ENCODE data around the gene PDE2A.
"Not testable (repeated sequence)": the region's sequence is repeated elsewhere in the genome, so short reads cannot be mapped to it uniquely, and the experiment has no call there.

Gene PDE2A

DNA sequence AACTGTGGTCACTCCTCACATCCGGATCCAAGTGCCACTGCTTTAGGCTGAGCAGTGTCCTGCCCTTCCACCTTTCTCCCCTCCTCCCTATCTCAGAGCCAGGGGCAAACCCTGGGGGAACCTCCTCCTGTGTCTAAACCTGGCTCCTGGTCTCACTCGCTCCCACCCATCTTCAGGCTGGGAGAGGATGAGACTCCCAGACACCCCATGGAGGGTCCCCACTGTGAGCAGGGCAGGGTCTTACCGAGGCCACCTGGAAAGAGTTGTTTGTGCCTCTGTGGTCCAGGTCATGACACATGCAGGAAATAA is 93.6 kb downstream of the PDE2A start:
- in situ Hi-C loops (cut with HindIII; ENCODE audit: low sequenced_read_pairs), result no loop called here

DNA sequence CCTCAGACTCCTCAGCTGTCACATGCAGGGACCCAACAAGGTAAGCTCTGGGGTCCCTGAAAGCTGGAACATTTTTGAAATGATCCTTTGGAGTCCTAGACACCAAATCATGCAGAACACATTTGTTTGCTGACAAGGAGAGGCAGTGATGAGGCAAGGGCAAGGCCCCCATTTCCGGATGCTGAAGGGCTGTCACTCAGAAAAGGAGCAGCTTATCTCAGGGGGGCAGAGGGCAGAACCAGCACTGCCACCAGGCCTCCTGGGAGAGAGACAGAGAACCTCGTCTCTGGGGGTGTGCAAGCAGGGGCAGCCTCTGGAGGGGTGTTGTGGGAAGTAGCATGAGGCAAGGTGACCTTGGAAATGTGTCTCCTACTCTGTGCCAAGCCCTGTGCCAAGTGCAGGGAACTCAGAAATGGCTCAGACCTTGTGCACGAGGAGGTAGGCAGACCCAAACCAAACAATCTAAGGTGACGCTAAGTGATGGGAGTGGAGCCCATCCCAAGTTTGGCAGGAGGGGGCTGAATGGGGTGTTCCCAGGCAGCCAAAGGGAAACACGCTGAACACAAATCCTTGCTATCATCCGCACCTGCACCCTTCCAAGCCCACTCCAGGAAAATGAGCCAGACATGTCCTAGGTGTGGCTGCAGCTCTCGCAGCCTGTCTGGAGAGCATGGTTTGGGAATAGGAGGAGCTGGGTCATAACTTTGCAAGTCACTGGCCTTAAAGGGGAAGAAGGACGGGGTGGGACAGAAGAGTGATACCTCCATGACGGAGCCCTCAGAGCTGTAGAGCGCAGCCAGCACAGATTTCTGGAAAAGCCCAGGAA is 94.2 kb downstream of the PDE2A start:
- in situ Hi-C loops (cut with HindIII; ENCODE audit: low sequenced_read_pairs), result no loop called here

DNA sequence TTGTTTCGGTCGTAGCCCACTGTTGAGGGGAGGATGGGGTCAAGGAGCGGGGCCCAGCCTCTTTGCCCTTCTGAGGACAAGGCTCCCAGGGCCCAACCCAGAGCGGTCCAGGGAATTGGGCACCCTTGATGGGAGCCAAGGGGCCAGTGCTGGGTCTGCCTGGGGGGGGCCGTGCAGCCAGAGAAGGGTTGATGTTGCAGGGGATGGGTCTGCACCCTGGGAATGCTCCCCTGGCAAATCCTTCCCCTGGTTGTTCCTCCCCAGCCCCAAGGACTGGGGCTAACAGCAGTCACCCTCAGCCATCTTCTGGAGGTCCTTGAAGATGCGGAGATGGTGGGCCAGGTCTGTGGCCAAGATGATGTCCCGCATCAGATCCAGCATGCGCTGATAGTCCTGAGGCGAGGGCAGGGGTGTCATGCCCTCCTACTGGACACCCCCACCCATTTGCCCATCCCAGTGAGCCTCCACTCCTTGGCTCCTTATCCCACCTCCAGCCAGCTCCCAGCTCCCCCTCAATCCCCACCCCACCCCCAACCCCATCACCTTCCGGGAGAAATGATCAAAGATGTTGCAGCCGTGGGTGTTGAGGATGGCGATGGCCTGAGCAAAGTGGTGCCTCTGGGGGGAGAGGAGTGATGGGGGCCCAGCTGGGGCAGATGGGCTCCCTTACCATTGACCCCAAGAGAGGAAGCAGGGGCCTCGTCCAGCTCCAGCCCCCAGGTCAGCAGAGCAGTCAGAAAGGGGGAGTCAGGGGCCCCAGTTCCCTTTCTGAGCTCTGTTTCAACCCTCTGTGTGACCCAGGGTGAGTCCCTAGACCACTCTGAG is 95.0 kb downstream of the PDE2A start:
- in situ Hi-C loops (cut with HindIII; ENCODE audit: low sequenced_read_pairs), result no loop called here

DNA sequence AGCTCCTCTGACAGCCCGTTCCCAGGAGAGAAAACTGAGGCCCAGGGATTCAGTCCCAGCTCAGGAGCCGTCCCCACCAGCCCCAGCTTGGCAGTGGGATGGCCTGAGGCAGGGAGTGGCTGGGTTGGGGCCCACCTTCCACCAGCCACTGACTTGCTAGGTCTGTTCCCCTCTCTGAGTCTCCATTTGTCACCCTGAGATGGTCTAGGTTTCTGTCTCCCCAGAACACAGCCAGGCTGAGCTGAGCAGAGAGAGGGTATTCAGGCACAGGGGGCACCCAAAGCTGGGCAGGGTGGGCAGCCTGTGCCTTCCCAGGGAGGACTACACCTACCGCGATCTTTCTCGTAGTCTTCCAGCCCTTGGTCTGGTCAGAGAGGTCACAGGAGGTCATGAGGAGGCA is 95.7 kb downstream of the PDE2A start:
- in situ Hi-C loops (cut with HindIII; ENCODE audit: low sequenced_read_pairs), result no loop called here

DNA sequence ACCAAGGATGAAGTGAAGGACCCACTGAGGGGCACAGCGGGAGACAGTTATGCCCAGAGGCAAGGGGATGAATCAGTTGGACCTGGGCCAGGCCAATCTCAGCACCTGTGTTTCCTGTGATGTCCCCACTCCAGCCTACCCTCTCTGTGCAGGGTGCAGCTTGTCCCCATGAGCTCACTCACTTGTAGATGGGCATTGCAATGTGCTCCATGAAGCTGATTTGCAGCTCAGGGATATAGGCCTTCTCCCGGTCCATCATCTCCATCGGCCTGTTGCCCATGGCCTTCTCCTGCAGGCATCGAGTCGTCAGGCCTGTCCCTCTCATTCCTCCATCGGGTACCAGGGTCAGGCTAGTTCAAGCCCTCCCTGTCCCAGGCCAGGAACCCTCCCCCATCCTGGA is 96.2 kb downstream of the PDE2A start:
- in situ Hi-C loops (cut with HindIII; ENCODE audit: low sequenced_read_pairs), result no loop called here

DNA sequence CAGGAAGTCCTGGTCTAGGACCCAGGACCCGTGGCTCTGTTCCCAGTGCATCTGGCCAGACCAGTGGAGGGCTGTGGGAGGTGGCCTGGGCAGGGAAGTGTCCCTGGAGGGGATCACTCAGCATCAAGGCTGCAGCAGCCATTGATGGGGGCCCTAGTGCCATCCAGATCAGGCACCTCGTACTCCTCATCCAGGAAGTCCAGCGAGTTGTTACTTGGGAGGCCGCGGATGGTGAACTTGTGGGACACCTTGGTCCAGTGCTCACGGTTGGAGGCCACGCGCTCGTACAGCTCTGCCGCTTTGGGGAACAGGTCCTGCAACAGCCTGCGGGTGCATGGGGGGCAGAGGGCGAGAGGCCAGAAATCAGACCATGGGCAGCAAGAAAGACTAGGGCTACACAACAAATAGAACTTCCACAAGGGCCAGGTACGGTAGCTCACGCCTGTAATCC is 96.9 kb downstream of the PDE2A start:
- in situ Hi-C loops (cut with HindIII; ENCODE audit: low sequenced_read_pairs), result no loop called here

DNA sequence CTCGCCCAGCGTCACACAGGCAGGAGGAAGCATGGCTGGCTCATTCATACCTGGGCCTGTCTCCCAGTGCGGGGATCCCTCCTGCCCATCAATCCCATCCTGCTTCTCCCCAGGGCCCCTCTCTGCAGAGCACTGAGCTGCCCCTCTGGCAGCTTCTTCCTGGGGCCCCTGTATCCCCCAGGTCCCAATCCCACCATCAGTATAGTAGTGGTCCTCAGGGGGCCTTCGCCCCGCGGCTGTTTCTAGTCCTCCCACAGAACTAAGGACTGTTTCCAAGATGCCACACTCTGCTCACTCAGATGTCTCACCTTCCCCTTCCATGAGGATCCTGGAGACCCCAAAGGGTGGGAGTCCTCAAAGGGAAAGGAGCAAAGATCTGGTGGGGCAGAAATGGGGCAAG is 97.6 kb downstream of the PDE2A start:
- in situ Hi-C loops (cut with HindIII; ENCODE audit: low sequenced_read_pairs), result no loop called here

DNA sequence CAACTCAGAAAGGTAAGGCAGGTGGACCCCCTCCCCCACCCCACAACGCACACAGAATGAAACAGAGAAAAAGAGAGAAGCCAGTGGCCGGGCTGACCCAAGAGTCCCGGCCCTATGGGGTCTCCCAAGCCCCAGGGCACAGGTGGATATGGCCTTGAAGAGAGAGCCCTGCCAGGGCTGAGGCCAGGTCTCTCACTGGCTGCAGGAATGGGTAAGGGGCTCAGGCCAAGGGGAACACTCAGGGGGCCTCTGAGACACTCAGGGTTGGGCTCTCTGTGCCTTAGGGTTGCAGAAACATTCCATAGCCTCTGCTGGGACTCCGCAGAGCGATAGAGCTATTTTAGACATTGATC is 98.0 kb downstream of the PDE2A start:
- in situ Hi-C loops (cut with HindIII; ENCODE audit: low sequenced_read_pairs), result no loop called here

DNA sequence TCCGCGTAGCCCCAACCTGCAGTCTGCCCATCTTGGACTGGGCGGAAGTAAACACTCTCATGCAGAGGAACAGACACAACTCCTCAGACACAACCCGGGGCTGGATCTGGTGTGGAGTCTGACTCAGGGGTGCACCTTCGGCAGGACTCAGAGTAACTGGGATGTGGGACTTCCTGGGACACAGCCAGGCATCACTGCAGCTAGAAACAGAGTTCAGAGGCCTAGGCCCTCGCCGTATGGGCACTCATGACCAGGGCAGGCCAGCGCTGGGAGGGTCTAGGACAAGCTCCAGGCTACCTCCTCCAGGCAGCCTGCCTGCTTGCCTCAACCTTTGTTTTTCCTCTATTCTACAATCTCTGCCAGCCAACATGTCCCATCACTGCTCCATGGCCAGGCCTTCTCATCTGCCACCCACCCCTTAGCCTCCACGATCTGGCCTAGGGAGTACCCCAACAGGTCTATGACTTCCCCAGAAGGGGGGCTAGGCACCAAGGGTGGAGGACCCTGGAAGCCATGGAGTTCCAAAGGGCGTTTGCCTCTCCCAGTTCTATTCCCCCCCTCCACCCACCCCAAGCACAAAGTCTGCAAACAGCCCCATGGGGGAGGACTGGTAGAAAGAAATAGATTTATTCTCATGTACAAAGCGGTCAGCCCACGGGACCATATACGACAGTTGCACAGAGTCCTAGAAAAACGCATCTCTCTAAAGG is 98.5 kb downstream of the PDE2A start:
- in situ Hi-C loops (cut with HindIII; ENCODE audit: low sequenced_read_pairs), result no loop called here

DNA sequence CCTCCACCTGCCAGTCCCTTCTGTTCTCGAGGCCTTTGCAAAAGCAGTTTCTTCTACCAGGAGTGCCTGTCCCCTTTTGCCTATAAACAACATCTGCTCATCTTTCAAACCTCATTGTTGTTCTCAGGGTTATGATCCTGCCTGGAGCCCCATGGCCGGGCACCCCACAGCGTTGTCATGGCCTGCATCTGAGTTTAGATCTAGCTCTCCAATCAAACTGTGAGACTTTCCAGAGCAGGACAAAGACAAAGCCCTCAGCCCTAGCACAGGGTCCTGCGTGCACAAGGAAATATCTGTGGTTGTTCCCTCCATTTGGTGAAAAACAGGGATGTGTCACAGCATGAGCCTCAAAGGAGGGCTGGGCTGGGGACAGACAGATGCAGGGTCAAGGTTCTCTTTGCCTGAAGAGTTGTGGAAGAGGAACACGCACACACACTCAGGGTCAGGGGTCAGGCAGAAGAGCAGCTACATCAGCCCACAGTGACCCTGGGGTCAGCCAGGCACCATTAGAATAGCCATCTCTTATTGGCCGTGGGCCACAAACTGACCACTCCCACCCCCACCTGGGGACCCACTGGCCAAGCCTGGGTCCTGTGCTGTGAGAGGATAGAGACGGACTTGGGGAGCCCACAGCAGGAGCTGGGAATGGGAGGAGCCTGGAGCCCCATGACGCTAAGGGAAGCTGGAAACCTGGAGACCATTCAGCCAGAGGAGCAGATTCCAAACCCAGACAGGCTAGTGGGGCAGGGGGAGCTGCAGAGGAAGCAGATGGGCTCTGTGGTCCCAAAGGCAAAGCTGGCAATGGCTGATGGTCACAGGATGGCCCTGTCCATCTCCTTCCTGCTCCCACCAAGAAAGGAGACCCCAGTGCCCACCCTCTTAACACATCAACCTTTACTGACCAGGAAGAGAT is 99.4 kb downstream of the PDE2A start:
- in situ Hi-C loops (cut with HindIII; ENCODE audit: low sequenced_read_pairs), result no loop called here

DNA sequence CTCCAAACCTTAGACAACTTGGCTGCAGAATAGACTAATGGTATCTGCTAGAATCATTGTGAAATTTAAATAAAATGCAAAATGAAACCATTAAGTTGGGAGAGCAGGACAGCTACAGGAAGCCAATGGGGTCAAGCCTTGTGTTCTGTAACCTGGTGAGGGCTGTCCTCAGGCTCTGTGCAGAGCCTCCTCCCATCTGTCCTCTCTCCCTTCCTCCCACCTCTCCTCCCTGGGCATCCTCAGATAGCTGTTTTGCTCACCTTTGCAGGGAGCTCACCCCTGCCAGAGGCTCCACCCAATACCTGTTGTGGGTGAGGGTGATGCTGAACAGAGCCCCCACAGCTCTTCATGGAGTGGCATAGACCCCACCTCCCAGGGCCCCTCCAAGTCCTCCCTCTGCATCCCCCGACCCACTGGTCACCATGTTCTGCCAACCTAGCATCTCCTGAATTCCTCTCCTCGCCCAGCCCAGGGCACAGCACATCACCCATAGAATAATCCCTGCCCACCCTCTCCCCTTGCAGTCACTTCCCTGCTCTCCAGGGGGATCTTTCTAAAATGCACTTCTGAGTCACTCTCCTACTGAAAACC is 100.3 kb downstream of the PDE2A start:
- in situ Hi-C loops (cut with HindIII; ENCODE audit: low sequenced_read_pairs), result no loop called here

DNA sequence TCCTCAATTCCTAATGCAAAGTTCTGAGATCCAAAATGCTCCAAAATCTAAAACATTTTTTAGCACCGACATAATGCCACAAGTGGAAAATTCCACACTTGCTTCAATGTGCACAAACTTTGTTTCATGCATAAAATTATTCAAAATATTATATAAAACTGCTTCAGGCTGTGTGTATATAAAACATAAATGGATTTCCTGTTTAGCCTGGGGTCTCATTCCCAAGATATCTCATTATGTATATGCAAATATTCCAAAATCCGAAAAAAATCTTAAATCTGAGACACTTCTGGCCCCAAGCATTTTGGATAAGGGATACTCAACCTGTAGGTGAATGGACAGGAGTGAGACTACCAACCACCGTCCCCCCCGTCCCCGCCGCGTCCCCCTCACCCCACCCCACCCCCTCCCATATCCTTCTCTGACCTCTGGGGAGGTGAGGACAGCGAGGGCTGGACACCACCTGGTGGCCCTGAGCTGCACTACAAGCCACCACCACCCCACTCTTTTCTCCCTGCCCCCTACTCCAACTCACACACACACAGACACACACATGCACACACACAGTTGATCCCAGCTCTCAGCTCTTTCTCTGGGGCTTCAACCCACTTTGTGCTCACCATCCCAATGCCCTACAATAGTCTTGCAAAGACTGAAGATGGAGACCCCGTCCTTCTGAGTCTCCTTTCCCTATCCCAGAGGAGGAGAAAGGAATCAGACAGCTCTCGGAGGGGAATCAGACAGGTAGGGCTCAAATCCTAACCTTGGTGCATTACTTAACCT is 101.0 kb downstream of the PDE2A start:
- in situ Hi-C loops (cut with HindIII; ENCODE audit: low sequenced_read_pairs), result no loop called here

DNA sequence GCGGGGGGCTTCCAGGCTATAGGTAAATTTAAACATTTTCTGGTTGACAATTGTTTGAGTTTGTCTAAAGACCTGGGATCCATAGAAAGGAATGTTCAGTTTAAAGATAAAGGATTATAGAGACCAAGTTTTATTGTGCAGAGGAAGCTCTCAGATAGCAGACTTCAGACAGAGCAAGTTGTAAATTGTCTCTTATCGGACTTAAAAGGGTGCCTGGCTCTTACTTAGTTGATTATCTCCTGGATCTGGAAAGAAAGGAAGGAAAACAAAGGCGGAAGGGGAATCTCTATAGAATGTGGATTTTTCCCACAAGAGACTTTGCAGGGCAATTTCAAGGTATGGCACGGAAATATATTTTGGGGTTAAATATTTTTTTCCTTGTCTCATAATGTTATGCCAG is 101.7 kb downstream of the PDE2A start:
- in situ Hi-C loops (cut with HindIII; ENCODE audit: low sequenced_read_pairs), result not testable (repeated sequence)

DNA sequence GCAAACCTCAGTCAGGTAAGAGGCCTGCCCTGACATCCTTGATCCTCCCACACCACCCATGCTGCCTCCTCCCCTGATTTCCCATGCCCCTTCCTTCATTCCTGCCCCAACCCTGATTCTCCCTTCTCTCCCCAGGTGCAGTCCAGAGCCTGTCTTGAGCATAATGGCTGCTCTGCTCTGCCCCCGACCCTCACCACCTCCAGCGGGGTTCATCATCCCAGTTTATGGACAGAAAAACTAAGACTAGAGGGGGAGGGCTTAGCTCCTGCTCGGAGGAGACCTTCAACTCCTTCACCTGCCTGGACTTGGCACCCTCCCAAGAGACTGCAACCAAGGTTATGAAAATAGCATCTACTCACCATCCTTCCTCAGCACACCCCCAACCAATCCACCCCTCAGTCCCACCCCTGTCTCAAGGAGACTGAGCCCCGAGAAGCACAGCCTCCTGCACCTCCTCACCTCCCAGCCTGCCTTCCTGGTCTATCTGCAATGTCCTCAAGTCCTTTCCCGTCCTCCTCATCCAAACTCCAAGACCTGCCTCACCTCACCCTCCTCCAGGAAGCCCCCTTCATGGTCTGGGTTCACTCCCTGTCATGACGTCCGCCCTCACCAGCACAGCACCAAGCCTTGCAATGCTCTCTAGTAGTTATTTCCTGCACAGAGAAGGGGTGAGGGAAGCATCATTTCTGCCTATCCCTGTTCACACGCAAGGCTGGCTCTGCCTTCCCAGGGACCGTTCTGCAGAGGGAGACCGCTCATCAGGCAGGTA is 103.1 kb downstream of the PDE2A start:
- in situ Hi-C loops (cut with HindIII; ENCODE audit: low sequenced_read_pairs), result no loop called here

DNA sequence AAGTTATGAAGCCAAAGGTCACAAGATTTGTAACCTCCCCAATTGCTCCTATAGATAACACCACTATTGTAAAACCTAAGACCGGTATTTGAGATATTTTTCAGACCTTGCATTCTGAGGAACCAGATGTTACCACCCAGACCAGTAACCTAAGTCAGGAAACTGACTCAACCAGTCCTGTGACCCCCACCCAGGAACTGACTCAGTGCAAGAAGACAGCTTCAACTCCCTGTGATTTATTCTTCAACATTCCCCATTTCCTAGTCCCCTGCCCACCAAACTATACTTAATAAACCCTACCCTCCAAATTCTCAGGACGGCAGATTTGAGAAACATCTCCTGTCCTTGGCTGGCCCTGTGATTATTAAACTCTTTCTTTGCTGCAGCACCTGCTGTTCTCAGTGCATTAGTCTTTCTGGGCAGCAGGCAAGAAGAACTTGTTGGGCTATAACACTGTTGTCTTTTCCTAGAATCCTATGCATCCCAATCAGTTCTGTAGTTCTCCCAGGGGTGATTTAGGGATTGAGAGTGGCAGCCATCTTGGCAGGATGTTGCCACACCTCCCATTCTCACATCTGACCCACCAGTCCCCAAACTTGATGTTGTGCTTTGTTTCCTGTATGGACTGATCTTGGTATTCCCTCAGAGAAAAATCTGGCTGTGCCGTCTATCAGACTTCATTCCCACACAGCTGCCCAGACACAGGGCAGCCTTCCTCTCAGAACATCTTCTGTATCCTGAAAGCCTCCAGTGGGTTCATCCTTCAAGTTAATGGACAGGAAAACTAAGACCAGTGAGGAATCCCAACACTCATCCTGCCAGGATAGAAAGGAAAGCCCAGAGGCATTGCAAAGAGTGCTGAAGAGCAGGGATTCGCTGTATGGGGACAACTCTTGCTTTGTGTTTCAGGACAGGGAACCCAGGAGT is 104.0 kb downstream of the PDE2A start:
- in situ Hi-C loops (cut with HindIII; ENCODE audit: low sequenced_read_pairs), result no loop called here

DNA sequence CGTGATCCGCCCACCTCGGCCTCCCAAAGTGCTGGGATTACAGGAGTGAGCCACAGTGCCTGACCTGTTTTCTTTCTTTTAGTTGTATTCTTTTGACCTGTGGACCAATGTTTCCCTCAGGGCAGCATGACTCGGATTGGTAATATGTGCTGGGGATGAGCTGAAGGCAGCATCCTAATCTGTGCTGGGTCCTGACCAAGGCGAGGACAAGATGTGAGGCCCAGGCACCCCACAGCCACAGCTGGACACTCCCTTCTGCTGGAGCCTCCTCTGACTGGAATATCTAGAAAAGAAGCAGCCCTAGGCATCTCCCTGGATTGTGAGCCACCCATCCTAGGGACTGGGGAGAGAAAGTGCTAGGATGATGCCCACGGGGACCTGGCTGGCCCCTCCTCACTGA is 105.4 kb downstream of the PDE2A start:
- in situ Hi-C loops (cut with HindIII; ENCODE audit: low sequenced_read_pairs), result no loop called here

DNA sequence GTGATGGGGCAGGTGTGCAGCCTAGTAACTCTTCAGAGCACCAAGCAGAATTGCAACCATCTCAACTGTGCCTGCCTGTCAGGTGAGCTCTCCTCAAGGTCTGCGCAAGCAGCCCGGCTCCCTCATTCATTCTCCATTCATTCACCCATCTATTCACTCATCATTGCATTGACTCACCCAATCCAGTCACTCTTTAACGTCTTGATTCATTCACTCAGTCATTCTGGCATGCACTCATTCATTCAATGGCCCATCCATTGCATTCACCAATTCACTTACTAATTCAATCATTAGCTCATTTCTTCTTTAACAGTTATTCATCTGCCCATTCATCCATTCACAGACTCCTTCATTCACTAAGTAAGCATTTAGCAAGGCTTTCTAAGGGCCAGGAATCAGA is 111.8 kb downstream of the PDE2A start:
- in situ Hi-C loops (cut with HindIII; ENCODE audit: low sequenced_read_pairs), result no loop called here

DNA sequence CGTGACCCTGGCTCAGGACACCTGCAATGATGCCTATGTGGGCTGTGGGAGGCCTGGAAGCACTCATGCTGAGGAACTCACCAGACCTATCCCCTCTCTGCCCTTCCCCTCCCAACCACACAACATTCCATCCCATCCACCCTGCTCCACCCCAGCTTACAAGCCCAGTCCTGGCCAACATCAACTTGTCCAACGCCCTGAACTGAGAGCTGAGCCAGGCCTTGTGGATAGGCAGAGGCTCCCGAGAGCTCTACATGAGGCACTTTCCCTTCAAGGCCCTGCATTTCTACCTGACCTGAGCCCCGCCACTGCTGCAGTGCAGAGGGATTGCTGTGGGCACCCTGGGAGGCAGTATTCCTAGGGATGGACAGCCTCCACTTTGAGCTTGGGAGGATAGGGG is 112.4 kb downstream of the PDE2A start:
- in situ Hi-C loops (cut with HindIII; ENCODE audit: low sequenced_read_pairs), result no loop called here
